ENCODE measurements around the gene EWSR1. TPM values are rescaled to one million over a fixed set of nuclear protein-coding genes. Genes with fewer than 3 reads are reported as not detected.

EWSR1 gene
- total and polyA plus RNA-seq, 7 donors = 78.5 to 230 (median 152) TPM

DNA sequence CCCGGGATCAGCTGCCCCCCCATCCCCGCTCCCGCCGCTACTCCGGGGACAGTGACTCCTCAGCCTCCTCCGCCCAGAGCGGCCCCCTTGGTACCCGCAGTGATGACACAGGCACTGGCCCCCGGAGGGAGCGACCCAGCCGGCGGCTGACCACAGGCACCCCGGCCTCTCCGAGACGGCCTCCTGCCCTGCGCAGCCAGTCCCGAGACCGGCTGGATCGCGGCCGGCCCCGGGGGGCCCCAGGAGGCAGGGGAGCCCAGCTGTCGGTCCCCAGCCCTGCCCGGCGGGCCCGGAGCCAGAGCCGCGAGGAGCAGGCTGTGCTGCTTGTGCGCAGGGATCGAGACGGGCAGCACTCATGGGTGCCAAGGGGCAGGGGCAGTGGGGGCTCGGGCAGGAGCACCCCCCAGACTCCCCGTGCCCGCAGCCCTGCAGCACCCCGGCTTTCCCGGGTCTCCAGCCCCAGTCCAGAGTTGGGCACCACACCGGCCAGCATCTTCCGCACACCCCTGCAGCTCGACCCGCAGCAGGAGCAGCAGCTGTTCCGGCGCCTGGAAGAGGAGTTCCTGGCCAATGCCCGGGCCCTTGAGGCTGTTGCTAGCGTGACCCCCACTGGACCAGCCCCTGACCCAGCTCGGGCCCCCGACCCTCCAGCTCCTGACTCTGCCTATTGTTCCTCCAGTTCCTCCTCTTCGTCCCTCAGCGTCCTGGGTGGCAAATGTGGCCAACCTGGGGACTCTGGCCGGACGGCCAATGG, 43.6 kb downstream of the EWSR1 start:
- H3K4me1 ChIP-seq = peaks cover 37% of the 10 kb centered on the region

DNA sequence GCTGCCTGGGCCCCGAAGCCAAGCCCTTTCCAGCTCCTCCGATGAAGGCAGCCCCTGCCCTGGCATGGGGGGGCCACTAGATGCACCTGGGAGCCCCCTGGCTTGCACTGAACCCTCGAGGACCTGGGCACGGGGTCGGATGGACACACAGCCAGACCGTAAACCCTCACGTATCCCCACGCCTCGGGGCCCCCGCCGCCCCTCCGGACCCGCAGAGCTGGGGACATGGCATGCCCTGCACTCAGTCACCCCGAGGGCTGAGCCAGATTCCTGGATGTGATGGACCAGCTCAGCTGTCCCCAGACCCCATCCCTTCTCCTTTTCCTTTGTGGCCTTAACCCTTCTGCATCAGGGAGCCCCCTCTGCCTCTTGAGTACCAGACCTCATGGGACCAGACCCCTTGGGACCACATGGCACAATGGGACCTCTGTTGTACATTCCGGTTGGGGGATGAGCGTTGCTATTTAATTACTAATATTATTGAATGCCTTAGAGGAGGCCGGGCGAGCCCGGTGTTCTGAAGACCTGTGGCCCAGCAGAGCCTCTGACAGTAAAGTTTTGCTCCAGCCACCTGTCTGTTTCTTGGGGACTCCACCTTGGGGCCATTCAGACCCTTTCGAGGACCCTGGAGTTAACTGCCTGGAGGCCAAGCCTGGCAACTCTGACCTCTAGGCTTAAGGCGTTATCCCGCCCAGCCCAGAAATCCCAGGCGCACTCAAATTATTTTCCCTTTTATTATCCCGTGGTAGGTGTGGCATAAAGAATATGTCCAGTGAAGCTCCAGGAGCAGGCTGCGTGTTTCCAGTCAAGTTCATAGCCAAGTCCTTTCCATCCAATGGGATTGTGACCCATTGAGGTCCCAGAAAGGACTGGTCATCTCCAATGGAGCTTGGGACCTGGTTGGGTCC, 44.4 kb downstream of the EWSR1 start:
- Histone ChIP-seq H3K36me3 (ENCODE audit: insufficient read depth in 1 of 2, low read depth in 1 of 2) (no peaks in the 10 kb centered on the region), H3K27me3 (ENCODE audit: insufficient read depth in 3 of 3, low read length in 2 of 3) (peaks cover 0 to 35% (median 15%) of the 10 kb centered on the region in 3 donors), H3K4me1 (peaks cover 37% of the 10 kb centered on the region), H3K4me3 (no peak overlapping the region), H3K9me3 (no peaks in the 10 kb centered on the region), H3K27ac (peak overlapping the region; percentile 60)
- ATAC-seq = no peak
- intact Hi-C loops (cut with DNase I) = no loop called here
- WGBS, 3 donors = 70 to 89% (median 72%) methylated on average over 25 of the region's 25 CpGs
- DNase-seq = no peak
- TF ChIP-seq, protein P1, sequence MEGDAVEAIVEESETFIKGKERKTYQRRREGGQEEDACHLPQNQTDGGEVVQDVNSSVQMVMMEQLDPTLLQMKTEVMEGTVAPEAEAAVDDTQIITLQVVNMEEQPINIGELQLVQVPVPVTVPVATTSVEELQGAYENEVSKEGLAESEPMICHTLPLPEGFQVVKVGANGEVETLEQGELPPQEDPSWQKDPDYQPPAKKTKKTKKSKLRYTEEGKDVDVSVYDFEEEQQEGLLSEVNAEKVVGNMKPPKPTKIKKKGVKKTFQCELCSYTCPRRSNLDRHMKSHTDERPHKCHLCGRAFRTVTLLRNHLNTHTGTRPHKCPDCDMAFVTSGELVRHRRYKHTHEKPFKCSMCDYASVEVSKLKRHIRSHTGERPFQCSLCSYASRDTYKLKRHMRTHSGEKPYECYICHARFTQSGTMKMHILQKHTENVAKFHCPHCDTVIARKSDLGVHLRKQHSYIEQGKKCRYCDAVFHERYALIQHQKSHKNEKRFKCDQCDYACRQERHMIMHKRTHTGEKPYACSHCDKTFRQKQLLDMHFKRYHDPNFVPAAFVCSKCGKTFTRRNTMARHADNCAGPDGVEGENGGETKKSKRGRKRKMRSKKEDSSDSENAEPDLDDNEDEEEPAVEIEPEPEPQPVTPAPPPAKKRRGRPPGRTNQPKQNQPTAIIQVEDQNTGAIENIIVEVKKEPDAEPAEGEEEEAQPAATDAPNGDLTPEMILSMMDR (IDR thresholded peaks at IDR 0.05) = no peak

More for the DNA sequence above, 43.6 kb downstream of the EWSR1 start:
- no peak for ATAC-seq
- peak in 1 of 2 donors; percentile 70 for DNase-seq
- H3K36me3 ChIP-seq (ENCODE audit: insufficient read depth in 1 of 2, low read depth in 1 of 2) = no peaks in the 10 kb centered on the region
- H3K27ac ChIP-seq = peak overlapping the region; percentile 60
- TF ChIP-seq, protein P1 (IDR thresholded peaks at IDR 0.05) = no peak
- H3K27me3 ChIP-seq (ENCODE audit: insufficient read depth in 3 of 3, low read length in 2 of 3) = peaks cover 0 to 35% (median 15%) of the 10 kb centered on the region in 3 donors
- WGBS, 3 donors = 34 to 64% (median 39%) methylated on average over 46 to 50 of the region's 50 CpGs
- peak overlapping the region; percentile 48 for H3K4me3 ChIP-seq
- intact Hi-C loops (cut with DNase I) = no loop called here
- no peaks in the 10 kb centered on the region for H3K9me3 ChIP-seq

DNA sequence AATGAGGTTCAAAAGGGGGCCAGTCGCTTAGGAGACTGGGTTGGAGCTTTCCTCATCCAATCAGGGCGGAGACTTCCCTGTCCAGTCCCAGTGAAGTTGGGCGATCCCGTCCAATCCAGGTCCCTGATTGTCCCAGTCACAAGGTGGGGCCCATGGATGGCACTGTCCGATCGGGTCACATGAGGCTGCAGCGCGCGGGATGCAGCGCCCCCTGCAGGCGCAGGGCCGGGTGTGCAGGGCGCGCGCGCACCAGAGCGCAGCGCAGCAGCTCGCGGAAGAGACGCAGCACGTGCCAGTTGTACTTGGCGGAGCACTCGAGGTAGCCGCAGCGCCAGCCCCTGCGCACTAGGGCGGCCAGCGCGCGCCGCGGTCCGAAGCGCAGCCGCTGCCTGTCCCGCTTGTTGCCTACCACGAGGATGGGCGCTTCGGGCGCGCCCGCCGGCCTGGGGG, 45.1 kb downstream of the EWSR1 start:
- intact Hi-C loops (cut with DNase I) = no loop called here
- Histone ChIP-seq H3K4me3 (no peak overlapping the region), H3K27ac (no peak overlapping the region), H3K9me3 (no peaks in the 10 kb centered on the region), H3K4me1 (peaks cover 32% of the 10 kb centered on the region), H3K36me3 (ENCODE audit: insufficient read depth in 1 of 2, low read depth in 1 of 2) (no peaks in the 10 kb centered on the region), H3K27me3 (ENCODE audit: insufficient read depth in 3 of 3, low read length in 2 of 3) (peaks cover 0 to 35% (median 15%) of the 10 kb centered on the region in 3 donors)
- TF ChIP-seq, protein P1 (IDR thresholded peaks at IDR 0.05) = peak; percentile 43
- peak in 1 of 2 donors; percentile 79 for DNase-seq
- peak; percentile 22 to 59 (median 46) for ATAC-seq
- 24 to 40% (median 33%) methylated on average over 38 to 44 of the region's 44 CpGs for WGBS, 3 donors

DNA sequence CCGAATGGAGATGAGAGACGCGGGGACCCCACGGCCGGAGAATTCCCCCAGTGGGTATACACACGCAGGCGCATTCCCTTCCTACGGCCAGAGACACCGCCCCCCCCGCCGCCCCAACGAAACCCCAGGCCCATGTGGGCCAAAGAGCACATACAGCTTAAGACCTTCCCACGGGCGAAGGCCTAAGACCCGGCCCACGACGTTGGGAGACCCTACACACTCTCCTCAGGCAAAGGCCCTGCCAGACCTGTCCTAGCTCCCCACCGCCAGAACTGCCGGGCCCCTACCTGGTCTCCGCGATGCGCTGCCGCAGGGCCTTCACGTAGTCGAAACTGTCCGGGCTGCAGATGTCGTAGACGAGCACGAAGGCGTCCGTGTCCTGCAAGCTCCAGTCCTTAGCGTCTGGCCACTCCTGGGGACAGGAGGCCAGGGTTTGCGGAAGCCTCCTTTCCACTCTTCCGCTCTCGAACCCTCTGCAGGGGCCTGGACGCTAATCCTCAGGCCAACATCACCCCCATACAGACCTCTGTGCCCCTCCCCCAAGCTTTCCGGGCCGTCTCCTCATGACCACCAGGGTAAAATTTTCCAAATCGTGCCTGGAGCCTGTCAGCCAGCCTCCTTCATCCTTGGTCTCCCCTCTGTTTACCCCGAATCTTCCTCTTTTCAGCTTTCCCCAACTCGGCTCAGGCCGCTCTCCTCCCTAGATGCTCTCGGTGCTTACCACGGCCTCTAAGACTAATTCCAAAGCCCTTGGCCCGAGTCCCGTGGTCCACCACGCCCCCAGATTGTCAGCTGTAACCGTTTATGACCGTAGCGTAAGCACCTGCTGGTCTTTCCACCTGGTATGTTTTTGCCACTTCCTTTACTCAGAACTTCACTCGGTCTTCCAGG, 45.8 kb downstream of the EWSR1 start:
- intact Hi-C loops (cut with DNase I) = no loop called here
- peaks cover 26% of the 10 kb centered on the region for H3K4me1 ChIP-seq
- H3K9me3 ChIP-seq = no peaks in the 10 kb centered on the region
- ATAC-seq = no peak
- no peak overlapping the region for H3K27ac ChIP-seq
- no peak overlapping the region for H3K4me3 ChIP-seq
- peak in 1 of 2 donors; percentile 39 for DNase-seq
- H3K36me3 ChIP-seq (ENCODE audit: insufficient read depth in 1 of 2, low read depth in 1 of 2) = no peaks in the 10 kb centered on the region
- 34 to 49% (median 40%) methylated on average over 45 to 51 of the region's 51 CpGs for WGBS, 3 donors
- H3K27me3 ChIP-seq (ENCODE audit: insufficient read depth in 3 of 3, low read length in 2 of 3) = peaks cover 0 to 35% (median 15%) of the 10 kb centered on the region in 3 donors
- TF ChIP-seq, protein P1 (IDR thresholded peaks at IDR 0.05) = no peak

All from psoas muscle (tissue), 8 donors.